Lower leg skin (tissue), 3 donors: ENCODE results near the gene CACNA1I.

ENCODE experiments used
- CTCF ChIP-seq, 3 donors: fragments of 450-650 bp; IDR thresholded peaks; one replicate each; pipeline ENCODE4 v1.5.1; 2016; ENCODE audit warnings: antibody characterized with exemption in 3 of 3, mild to moderate bottlenecking in 3 of 3, moderate library complexity in 2 of 3
- POLR2A ChIP-seq, 2 donors: fragments of 450-650 bp; IDR thresholded peaks; one replicate each; pipeline ENCODE4 v1.6.1; 2016 to 2017; ENCODE audit warnings: antibody characterized with exemption in 2 of 2, mild to moderate bottlenecking in 1 of 2, moderate library complexity in 1 of 2

- TF ChIP-seq CTCF (IDR thresholded peaks at IDR 0.05) (no peak), POLR2A (IDR thresholded peaks at IDR 0.05) (no peak)
Observed at GRCh38 chr22:39679652-39680051, 109.1 kb downstream of the CACNA1I start.
